WI38 (cell line): ENCODE measurements around the gene PET100.
A peak's percentile ranks its signal among the peaks of the same experiment; 100 is the strongest.

Experiments used
- H3K4me3 ChIP-seq: 2 replicates; pipeline ENCODE4 v1.5.1; 2011; ENCODE audit warnings: low read depth, mild to moderate bottlenecking, control low read depth, low read length
- CTCF ChIP-seq: IDR thresholded peaks from 2 replicates; pipeline ENCODE4 v1.5.1; 2012; ENCODE audit warnings: low read depth, mild to moderate bottlenecking, control low read depth, low read length

PET100 gene

GRCh38 chr19:7647156-7647555 lies 17.6 kb downstream of the PET100 start:
- no peak for TF ChIP-seq CTCF
- no peak overlapping the region for H3K4me3 ChIP-seq

- no peak for TF ChIP-seq CTCF
- no peak overlapping the region for H3K4me3 ChIP-seq
Observed at GRCh38 chr19:7648265-7649014, 18.8 kb downstream of the PET100 start.

- no peak overlapping the region for H3K4me3 ChIP-seq
- TF ChIP-seq CTCF, result no peak
Observed at GRCh38 chr19:7650148-7650547, 20.6 kb downstream of the PET100 start.

GRCh38 chr19:7652061-7652641 lies 22.6 kb downstream of the PET100 start:
- TF ChIP-seq CTCF, result peak; percentile 95
- peak overlapping the region; percentile 38 for H3K4me3 ChIP-seq

- TF ChIP-seq CTCF, result no peak
- no peak overlapping the region for H3K4me3 ChIP-seq
Observed at GRCh38 chr19:7654401-7654800, 24.8 kb downstream of the PET100 start.

- H3K4me3 ChIP-seq, result no peak overlapping the region
- TF ChIP-seq CTCF, result no peak
Observed at GRCh38 chr19:7655581-7655980, 26.0 kb downstream of the PET100 start.

- no peak for TF ChIP-seq CTCF
Observed at GRCh38 chr19:7657131-7657751, 27.6 kb downstream of the PET100 start.

More at GRCh38 chr19:7657131-7657751, 27.6 kb downstream of the PET100 start:
- H3K4me3 ChIP-seq, result no peak overlapping the region
